ENCODE measurements around the gene CEL. TPM values are rescaled to one million over a fixed set of nuclear protein-coding genes. Genes with fewer than 3 reads are reported as not detected.

Gene CEL
- total RNA-seq, 1 experiment from 2014 or later, result 6.9 TPM

DNA sequence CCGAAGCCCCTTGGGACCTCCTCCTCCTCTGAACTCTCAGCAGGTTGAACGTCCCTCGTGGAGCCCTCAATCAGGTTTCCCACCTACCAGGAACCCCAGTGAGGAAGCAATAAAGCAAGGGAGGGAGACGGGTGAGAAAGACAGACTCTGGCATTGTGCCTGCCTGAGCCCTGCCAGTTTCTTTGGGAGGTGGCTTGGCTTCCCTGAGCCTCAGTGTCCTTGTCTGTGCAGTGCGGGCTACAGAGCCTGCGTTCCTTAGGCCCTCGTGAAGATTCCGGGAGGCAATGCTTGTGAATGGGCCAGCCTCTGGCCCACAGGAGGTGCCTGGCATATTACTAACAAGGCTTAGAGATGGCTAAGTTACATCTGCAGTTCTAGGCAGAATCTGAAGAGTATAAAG lies 19.1 kb upstream of the CEL start:
- no peaks in the 10 kb centered on the region for H3K9me3 ChIP-seq (ENCODE audit: control insufficient read depth in 1 of 2, insufficient read depth in 1 of 2, low read depth in 1 of 2, low read length in 2 of 2)
- no peaks in the 10 kb centered on the region for H3K9me2 ChIP-seq (ENCODE audit: insufficient read depth)
- H4K20me1 ChIP-seq (ENCODE audit: insufficient read depth), result no peaks in the 10 kb centered on the region
- peaks cover 22 to 52% of the 10 kb centered on the region in 2 experiments; a peak in 3 of 4 replicates for H3K36me3 ChIP-seq (ENCODE audit: control insufficient read depth in 1 of 2, insufficient read depth in 2 of 2, low read length in 2 of 2)
- H2AFZ ChIP-seq (ENCODE audit: low read depth, low read length, poor library complexity, severe bottlenecking), result no peak overlapping the region
- DNase-seq (ENCODE audit: low read depth, low spot score) (no peak), ATAC-seq (no peak)
- H3K4me3 ChIP-seq (replicated peaks in 1 of 2; ENCODE audit: low read depth in 1 of 2, low read length in 2 of 2), result no peak overlapping the region
- peaks cover 49% of the 10 kb centered on the region for H3K79me2 ChIP-seq (ENCODE audit: insufficient read depth, low read length)
- CTCF ChIA-PET, result no interaction called here
- POLR2A ChIA-PET, result no interaction called here
- intact Hi-C loops (cut with micrococcal nuclease), result no loop called here
- H3K27ac ChIP-seq (ENCODE audit: low read depth, low read length), result no peak overlapping the region
- no peaks in the 10 kb centered on the region for H3K4me1 ChIP-seq (ENCODE audit: control insufficient read depth in 1 of 2, insufficient read depth in 2 of 2, low read length in 2 of 2)
- H3K27me3 ChIP-seq (ENCODE audit: insufficient read depth, low read length), result no peaks in the 10 kb centered on the region
- no peak for TF ChIP-seq REST (IDR thresholded peaks at IDR 0.05; ENCODE audit: low read depth)
- TF ChIP-seq, protein P1, sequence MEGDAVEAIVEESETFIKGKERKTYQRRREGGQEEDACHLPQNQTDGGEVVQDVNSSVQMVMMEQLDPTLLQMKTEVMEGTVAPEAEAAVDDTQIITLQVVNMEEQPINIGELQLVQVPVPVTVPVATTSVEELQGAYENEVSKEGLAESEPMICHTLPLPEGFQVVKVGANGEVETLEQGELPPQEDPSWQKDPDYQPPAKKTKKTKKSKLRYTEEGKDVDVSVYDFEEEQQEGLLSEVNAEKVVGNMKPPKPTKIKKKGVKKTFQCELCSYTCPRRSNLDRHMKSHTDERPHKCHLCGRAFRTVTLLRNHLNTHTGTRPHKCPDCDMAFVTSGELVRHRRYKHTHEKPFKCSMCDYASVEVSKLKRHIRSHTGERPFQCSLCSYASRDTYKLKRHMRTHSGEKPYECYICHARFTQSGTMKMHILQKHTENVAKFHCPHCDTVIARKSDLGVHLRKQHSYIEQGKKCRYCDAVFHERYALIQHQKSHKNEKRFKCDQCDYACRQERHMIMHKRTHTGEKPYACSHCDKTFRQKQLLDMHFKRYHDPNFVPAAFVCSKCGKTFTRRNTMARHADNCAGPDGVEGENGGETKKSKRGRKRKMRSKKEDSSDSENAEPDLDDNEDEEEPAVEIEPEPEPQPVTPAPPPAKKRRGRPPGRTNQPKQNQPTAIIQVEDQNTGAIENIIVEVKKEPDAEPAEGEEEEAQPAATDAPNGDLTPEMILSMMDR (IDR thresholded peaks at IDR 0.05 in 2 of 3, conservative IDR thresholded peaks at IDR 0.05 in 1 of 3; ENCODE audit: borderline replicate concordance in 1 of 3, insufficient read depth in 1 of 3, low read depth in 2 of 3, low read length in 2 of 3), result no peak
- TF ChIP-seq CEBPB (IDR thresholded peaks at IDR 0.05; ENCODE audit: low read depth), result no peak
- TF ChIP-seq SP1 (IDR thresholded peaks at IDR 0.05; ENCODE audit: low read depth), result no peak
- TF ChIP-seq RAD21 (IDR thresholded peaks at IDR 0.05; ENCODE audit: low read depth), result no peak
- no peak for TF ChIP-seq CBX3 (IDR thresholded peaks at IDR 0.05; ENCODE audit: low read depth)
- no peak for TF ChIP-seq TCF7L2 (IDR thresholded peaks at IDR 0.05; ENCODE audit: borderline replicate concordance, extremely low read depth, insufficient read depth, insufficient read length)
- no peak for TF ChIP-seq YY1 (IDR thresholded peaks at IDR 0.05; ENCODE audit: extremely low read depth, insufficient replicate concordance, low read depth, low read length)
- no peak for TF ChIP-seq ZNF274 (IDR thresholded peaks at IDR 0.05; ENCODE audit: low read depth, low read length)
- RAD21 ChIA-PET (ENCODE audit: low non-redundant PET in 1 of 2, low total read pairs in 2 of 2, uncharacterized antibody in 2 of 2, unreplicated experiment in 2 of 2), result no interaction called here
- no TSS peak for BruUV-seq (replicated peaks)
- H3K9ac ChIP-seq (ENCODE audit: low read length), result no peak overlapping the region
- H3K4me2 ChIP-seq (ENCODE audit: low read length), result no peak overlapping the region
